Keratinocyte (primary cell): Measurements from ENCODE around the gene LSM5. TPM values are rescaled to one million over a fixed set of nuclear protein-coding genes. Genes with fewer than 3 reads are reported as not detected.

Experiments
- DNase-seq: peaks from one replicate; pipeline ENCODE4 v3.0.0-alpha.2; 2011; ENCODE audit warnings: low read depth, missing footprints, low spot score
- FAIRE-seq: peaks from 2 replicates; lab custom pipeline; 2011; peaks lifted over from hg19 to GRCh38; lab: Jason Lieb, UNC
- H2AFZ ChIP-seq: 2 replicates; pipeline ENCODE4 v1.6.0; 2012; ENCODE audit warnings: low read length, control low read depth, inconsistent platforms; ENCODE audit not compliant: control insufficient read depth
- H3K27ac ChIP-seq: 2 replicates; pipeline ENCODE4 v1.5.1; 2011; ENCODE audit warnings: low read length; ENCODE audit not compliant: control insufficient read depth, insufficient read depth
- H3K27me3 ChIP-seq: 3 replicates; pipeline ENCODE4 v1.6.0; 2011; ENCODE audit warnings: low read length; ENCODE audit not compliant: control insufficient read depth, insufficient read depth; ENCODE audit errors: extremely low read depth
- H3K36me3 ChIP-seq, 2 experiments: 2 replicates in 1 of 2; 3 replicates in 1 of 2; pipeline ENCODE4 v1.5.1; 2011; ENCODE audit warnings: low read length in 2 of 2, mild to moderate bottlenecking in 1 of 2; ENCODE audit not compliant: control insufficient read depth in 2 of 2, insufficient read depth in 2 of 2; ENCODE audit errors: extremely low read depth in 1 of 2
- H3K4me1 ChIP-seq: 3 replicates; pipeline ENCODE4 v1.5.1; 2011; ENCODE audit warnings: low read length; ENCODE audit not compliant: control insufficient read depth, insufficient read depth; ENCODE audit errors: extremely low read depth
- H3K4me2 ChIP-seq: 3 replicates; pipeline ENCODE4 v1.6.0; 2011; ENCODE audit warnings: low read depth, low read length; ENCODE audit not compliant: control insufficient read depth, insufficient read depth; ENCODE audit errors: extremely low read depth
- H3K4me3 ChIP-seq, 3 experiments: fragments of 200-600 bp in 1 of 3; sonication (generic) in 1 of 3; 2 replicates in 2 of 3; 3 replicates in 1 of 3; pipeline ENCODE4 v1.5.1; 2011 to 2016; ENCODE audit warnings: low read length in 3 of 3, mild to moderate bottlenecking in 3 of 3, control low read depth in 2 of 3, inconsistent platforms in 1 of 3, low read depth in 1 of 3, mixed read lengths in 1 of 3, mixed run types in 1 of 3, moderate library complexity in 1 of 3; ENCODE audit not compliant: control insufficient read depth in 2 of 3, insufficient read depth in 2 of 3; ENCODE audit errors: extremely low read depth in 1 of 3
- H3K79me2 ChIP-seq: 2 replicates; pipeline ENCODE4 v1.6.0; 2012; ENCODE audit warnings: low read length; ENCODE audit not compliant: control insufficient read depth, insufficient read depth
- H3K9ac ChIP-seq: 3 replicates; pipeline ENCODE4 v1.6.0; 2011; ENCODE audit warnings: low read length; ENCODE audit not compliant: control insufficient read depth, insufficient read depth; ENCODE audit errors: extremely low read depth
- H3K9me1 ChIP-seq: 3 replicates; pipeline ENCODE4 v1.6.0; 2011; ENCODE audit warnings: low read length; ENCODE audit not compliant: control insufficient read depth, insufficient read depth; ENCODE audit errors: extremely low read depth
- H3K9me3 ChIP-seq: 2 replicates; pipeline ENCODE4 v1.5.1; 2012; ENCODE audit warnings: low read depth, low read length; ENCODE audit not compliant: control insufficient read depth
- H4K20me1 ChIP-seq: 3 replicates; pipeline ENCODE4 v1.6.0; 2011; ENCODE audit warnings: low read length; ENCODE audit not compliant: control insufficient read depth, insufficient read depth; ENCODE audit errors: extremely low read depth
- CTCF ChIP-seq, 3 experiments: IDR thresholded peaks in 1 of 3; conservative IDR thresholded peaks in 1 of 3; optimal IDR thresholded peaks in 1 of 3; 2 replicates in 2 of 3; 3 replicates in 1 of 3; pipeline versions ENCODE3 to v1.5.1; 2011; ENCODE audit warnings: low read length in 3 of 3, mild to moderate bottlenecking in 3 of 3, moderate library complexity in 2 of 3, control low read depth in 1 of 3, inconsistent platforms in 1 of 3; ENCODE audit not compliant: insufficient read depth in 2 of 3; ENCODE audit errors: extremely low read depth in 1 of 3
- EZH2 ChIP-seq: IDR thresholded peaks from one replicate; pipeline ENCODE4 v1.6.1; 2012; ENCODE audit warnings: inconsistent platforms, mild to moderate bottlenecking, low read length, moderate library complexity
- dilution Hi-C: fragments of 300-500 bp; cut with MboI; formaldehyde crosslinking; loops from one replicate; pipeline ENCODE4 v1.7.0; 2020; ENCODE audit warnings: low sequenced_read_pairs; ENCODE audit not compliant: extremely low pct_ligation_motif_present
- polyA plus RNA-seq, 5 experiments: library from polyadenylated mRNA; depleted of rRNA in 3 of 5; stranded (reverse) in 3 of 5; stranded (forward) in 1 of 5; unstranded in 1 of 5; fragments of >200 nt; gene quantifications; 1 replicate in 1 of 5; 2 replicates in 3 of 5; 3 replicates in 1 of 5; pipeline versions ENCODE4 v1.2.1 to v1.2.3, GENCODE V29; 2011 to 2012; ENCODE audit warnings: missing spikeins in 2 of 5, low read depth in 1 of 5, low replicate concordance in 1 of 5

LSM5 gene
- polyA plus RNA-seq, 1 donor (not counting 4 experiments of a cell fraction or from before 2014, with no cell fraction given): 90.2 TPM

DNA sequence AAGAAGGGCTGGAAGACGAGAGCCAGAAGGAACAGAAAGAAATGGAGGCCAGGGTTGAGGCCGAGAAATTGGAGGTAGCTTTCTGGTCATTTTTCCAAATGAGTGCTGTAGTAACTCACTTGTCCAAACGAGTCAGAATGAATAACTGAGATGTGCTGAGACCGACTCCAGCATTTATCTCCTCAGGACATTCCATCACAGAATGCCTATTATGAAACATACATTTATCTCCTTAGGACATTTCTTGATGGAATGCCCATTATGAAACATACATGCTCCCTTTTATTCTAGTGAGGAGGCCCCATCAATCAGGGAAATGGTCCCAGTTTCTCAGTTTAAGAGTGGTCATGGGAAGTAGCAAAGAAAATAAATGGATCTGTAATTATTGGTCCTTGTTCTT lies 21.6 kb upstream of the LSM5 start:
- H3K9me1 ChIP-seq: no peaks in the 10 kb centered on the region
- DNase-seq (no peak), FAIRE-seq (peak; percentile 65)
- no peaks in the 10 kb centered on the region for H3K27me3 ChIP-seq
- dilution Hi-C loops: no loop called here
- peaks cover 0 to 3% of the 10 kb centered on the region in 2 experiments for H3K36me3 ChIP-seq
- no peaks in the 10 kb centered on the region for H4K20me1 ChIP-seq
- peaks cover 79% of the 10 kb centered on the region for H3K79me2 ChIP-seq
- H3K9ac ChIP-seq: no peak overlapping the region
- no peak for TF ChIP-seq EZH2
- TF ChIP-seq CTCF (optimal IDR thresholded peaks at IDR 0.05 in 1 of 3, IDR thresholded peaks at IDR 0.05 in 1 of 3, conservative IDR thresholded peaks at IDR 0.05 in 1 of 3; ENCODE audit: extremely low read depth in 1 of 3, insufficient read depth in 2 of 3, low read length in 3 of 3): no peak
- H3K4me2 ChIP-seq: no peak overlapping the region
- no peak overlapping the region for H3K4me3 ChIP-seq
- peaks cover 5% of the 10 kb centered on the region for H3K4me1 ChIP-seq
- H2AFZ ChIP-seq: no peak overlapping the region
- H3K9me3 ChIP-seq: no peaks in the 10 kb centered on the region
- H3K27ac ChIP-seq: no peak overlapping the region

GRCh38 chr7:32507414-32507813 lies 17.2 kb upstream of the LSM5 start:
- H3K27ac ChIP-seq: peak overlapping the region; percentile 78
- no peaks in the 10 kb centered on the region for H3K9me1 ChIP-seq
- H3K79me2 ChIP-seq: peaks cover 83% of the 10 kb centered on the region
- no peaks in the 10 kb centered on the region for H3K9me3 ChIP-seq
- no peak overlapping the region for H2AFZ ChIP-seq
- no peak overlapping the region for H3K9ac ChIP-seq
- H3K4me3 ChIP-seq: no peak overlapping the region
- no peaks in the 10 kb centered on the region for H3K27me3 ChIP-seq
- dilution Hi-C loops: no loop called here
- no peaks in the 10 kb centered on the region for H4K20me1 ChIP-seq
- H3K36me3 ChIP-seq: peaks cover 0 to 3% of the 10 kb centered on the region in 2 experiments
- peaks cover 14% of the 10 kb centered on the region for H3K4me1 ChIP-seq
- TF ChIP-seq CTCF (optimal IDR thresholded peaks at IDR 0.05 in 1 of 3, IDR thresholded peaks at IDR 0.05 in 1 of 3, conservative IDR thresholded peaks at IDR 0.05 in 1 of 3; ENCODE audit: extremely low read depth in 1 of 3, insufficient read depth in 2 of 3, low read length in 3 of 3): no peak
- TF ChIP-seq EZH2: no peak
- H3K4me2 ChIP-seq: no peak overlapping the region
- DNase-seq (no peak), FAIRE-seq (no peak)
